ENCODE results near the gene FCAMR.

- TF ChIP-seq EZH2 (IDR thresholded peaks at IDR 0.05; ENCODE audit: low read length, missing control alignments) (no peak), CTCF (conservative IDR thresholded peaks at IDR 0.05 in 1 of 2, IDR thresholded peaks at IDR 0.05 in 1 of 2; ENCODE audit: low read depth in 1 of 2, low read length in 2 of 2) (no peak)
Observed at GRCh38 chr1:206908038-206908437, 62.2 kb downstream of the FCAMR start.
